Measurements from ENCODE around the gene UNC5CL. TPM values are rescaled to one million over a fixed set of nuclear protein-coding genes. Genes with fewer than 3 reads are reported as not detected.

The UNC5CL gene
- polyA plus RNA-seq, 1 donor (not counting 4 experiments of a cell fraction or from before 2014, with no cell fraction given), result 0.34 TPM

DNA sequence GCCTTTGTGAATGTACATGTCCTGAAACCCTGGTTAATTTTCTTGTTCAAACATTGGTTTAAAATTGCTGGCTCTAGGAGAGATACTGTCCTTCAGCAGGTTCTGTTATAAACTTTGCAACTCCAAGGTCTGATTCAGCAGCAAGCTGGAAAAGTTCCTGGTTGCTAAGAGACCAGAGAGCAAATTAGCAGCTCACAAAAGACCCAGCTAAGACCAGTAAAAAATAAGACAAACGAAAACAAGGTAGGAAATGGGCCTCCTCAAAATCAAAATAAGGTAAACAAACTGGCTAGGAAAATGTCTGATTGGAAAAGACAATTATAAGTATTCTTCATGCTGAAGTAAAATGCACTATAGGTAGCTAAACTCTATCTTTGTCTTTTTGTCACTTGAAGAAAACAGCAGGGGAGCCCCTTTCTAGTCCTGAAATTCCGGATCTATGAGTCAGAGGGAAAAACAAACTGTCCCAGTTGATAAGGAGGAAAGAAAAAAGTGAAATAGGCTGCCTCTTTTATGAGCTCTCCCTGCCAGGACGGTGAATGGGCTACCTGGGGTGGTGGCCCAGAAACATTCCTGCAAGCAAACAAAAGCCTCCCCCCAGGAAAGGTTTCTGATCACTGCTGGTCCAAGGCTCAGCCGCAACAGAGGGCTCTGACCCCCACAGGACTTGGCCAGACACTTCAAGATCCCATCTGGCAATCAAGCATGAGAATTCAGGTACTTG lies 41.6 kb downstream of the UNC5CL start:
- Histone ChIP-seq H3K4me2 (ENCODE audit: control insufficient read depth, extremely low read depth, insufficient read depth, low read depth, low read length) (no peak overlapping the region), H3K9me1 (ENCODE audit: control insufficient read depth, extremely low read depth, insufficient read depth, low read length) (no peaks in the 10 kb centered on the region), H3K9me3 (ENCODE audit: control insufficient read depth, low read depth, low read length) (no peaks in the 10 kb centered on the region), H3K9ac (ENCODE audit: control insufficient read depth, extremely low read depth, insufficient read depth, low read length) (no peak overlapping the region), H3K27ac (ENCODE audit: control insufficient read depth, insufficient read depth, low read length) (no peak overlapping the region), H3K36me3 (ENCODE audit: control insufficient read depth in 2 of 2, extremely low read depth in 1 of 2, insufficient read depth in 2 of 2, low read length in 2 of 2) (no peaks in the 10 kb centered on the region), H2AFZ (ENCODE audit: control insufficient read depth, low read length) (no peak overlapping the region), H3K4me1 (ENCODE audit: control insufficient read depth, extremely low read depth, insufficient read depth, low read length) (peaks cover 13% of the 10 kb centered on the region), H3K27me3 (ENCODE audit: control insufficient read depth, extremely low read depth, insufficient read depth, low read length) (no peaks in the 10 kb centered on the region), H4K20me1 (ENCODE audit: control insufficient read depth, extremely low read depth, insufficient read depth, low read length) (no peaks in the 10 kb centered on the region), H3K4me3 (ENCODE audit: control insufficient read depth in 2 of 3, extremely low read depth in 1 of 3, insufficient read depth in 2 of 3, low read depth in 1 of 3, low read length in 3 of 3) (no peak overlapping the region), H3K79me2 (ENCODE audit: control insufficient read depth, insufficient read depth, low read length) (no peaks in the 10 kb centered on the region)
- FAIRE-seq, result peak; percentile 9
- no peak for DNase-seq (ENCODE audit: low read depth, low spot score)
- no peak for TF ChIP-seq EZH2 (IDR thresholded peaks at IDR 0.05; ENCODE audit: low read length)
- TF ChIP-seq, protein P1, sequence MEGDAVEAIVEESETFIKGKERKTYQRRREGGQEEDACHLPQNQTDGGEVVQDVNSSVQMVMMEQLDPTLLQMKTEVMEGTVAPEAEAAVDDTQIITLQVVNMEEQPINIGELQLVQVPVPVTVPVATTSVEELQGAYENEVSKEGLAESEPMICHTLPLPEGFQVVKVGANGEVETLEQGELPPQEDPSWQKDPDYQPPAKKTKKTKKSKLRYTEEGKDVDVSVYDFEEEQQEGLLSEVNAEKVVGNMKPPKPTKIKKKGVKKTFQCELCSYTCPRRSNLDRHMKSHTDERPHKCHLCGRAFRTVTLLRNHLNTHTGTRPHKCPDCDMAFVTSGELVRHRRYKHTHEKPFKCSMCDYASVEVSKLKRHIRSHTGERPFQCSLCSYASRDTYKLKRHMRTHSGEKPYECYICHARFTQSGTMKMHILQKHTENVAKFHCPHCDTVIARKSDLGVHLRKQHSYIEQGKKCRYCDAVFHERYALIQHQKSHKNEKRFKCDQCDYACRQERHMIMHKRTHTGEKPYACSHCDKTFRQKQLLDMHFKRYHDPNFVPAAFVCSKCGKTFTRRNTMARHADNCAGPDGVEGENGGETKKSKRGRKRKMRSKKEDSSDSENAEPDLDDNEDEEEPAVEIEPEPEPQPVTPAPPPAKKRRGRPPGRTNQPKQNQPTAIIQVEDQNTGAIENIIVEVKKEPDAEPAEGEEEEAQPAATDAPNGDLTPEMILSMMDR (optimal IDR thresholded peaks at IDR 0.05 in 1 of 3, IDR thresholded peaks at IDR 0.05 in 1 of 3, conservative IDR thresholded peaks at IDR 0.05 in 1 of 3; ENCODE audit: extremely low read depth in 1 of 3, insufficient read depth in 2 of 3, low read length in 3 of 3), result no peak
- dilution Hi-C loops (cut with MboI; ENCODE audit: extremely low pct_ligation_motif_present, low sequenced_read_pairs), result no loop called here

DNA sequence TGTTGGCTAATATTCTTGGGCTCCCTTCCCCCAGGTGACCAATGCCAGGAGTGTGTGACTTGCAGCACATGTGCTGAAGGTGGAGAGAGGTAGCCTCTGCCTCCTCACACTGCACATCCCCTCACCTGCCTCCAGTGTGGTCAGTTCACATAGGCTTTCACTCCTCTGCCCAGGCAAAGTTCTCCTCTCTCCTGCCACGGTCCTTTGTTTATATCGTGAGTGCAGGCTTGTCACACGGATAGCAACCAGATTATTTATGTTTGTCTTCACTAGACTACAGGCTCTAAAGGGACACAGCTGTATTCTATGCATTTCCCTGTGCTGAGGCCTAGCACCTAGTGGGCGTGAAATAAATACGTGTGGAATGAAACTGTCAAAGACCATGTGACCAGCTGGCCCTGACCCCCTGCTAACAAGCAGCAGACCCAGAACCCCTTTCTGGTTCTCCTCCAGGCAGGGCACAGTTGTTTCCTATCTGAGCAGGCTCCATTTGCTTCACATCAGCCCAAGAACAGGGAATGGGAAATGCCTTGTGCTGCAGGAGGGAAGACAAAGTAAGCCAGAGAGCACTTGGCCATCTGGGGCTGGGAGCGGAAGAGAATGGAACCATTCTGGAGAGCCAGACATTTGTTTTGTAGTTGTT lies 42.3 kb downstream of the UNC5CL start:
- Histone ChIP-seq H3K4me3 (ENCODE audit: control insufficient read depth in 2 of 3, extremely low read depth in 1 of 3, insufficient read depth in 2 of 3, low read depth in 1 of 3, low read length in 3 of 3) (no peak overlapping the region), H3K9ac (ENCODE audit: control insufficient read depth, extremely low read depth, insufficient read depth, low read length) (no peak overlapping the region), H4K20me1 (ENCODE audit: control insufficient read depth, extremely low read depth, insufficient read depth, low read length) (no peaks in the 10 kb centered on the region), H3K4me2 (ENCODE audit: control insufficient read depth, extremely low read depth, insufficient read depth, low read depth, low read length) (no peak overlapping the region), H3K9me1 (ENCODE audit: control insufficient read depth, extremely low read depth, insufficient read depth, low read length) (no peaks in the 10 kb centered on the region), H3K27ac (ENCODE audit: control insufficient read depth, insufficient read depth, low read length) (no peak overlapping the region), H2AFZ (ENCODE audit: control insufficient read depth, low read length) (no peak overlapping the region), H3K4me1 (ENCODE audit: control insufficient read depth, extremely low read depth, insufficient read depth, low read length) (peaks cover 13% of the 10 kb centered on the region), H3K9me3 (ENCODE audit: control insufficient read depth, low read depth, low read length) (no peaks in the 10 kb centered on the region), H3K79me2 (ENCODE audit: control insufficient read depth, insufficient read depth, low read length) (no peaks in the 10 kb centered on the region), H3K27me3 (ENCODE audit: control insufficient read depth, extremely low read depth, insufficient read depth, low read length) (no peaks in the 10 kb centered on the region), H3K36me3 (ENCODE audit: control insufficient read depth in 2 of 2, extremely low read depth in 1 of 2, insufficient read depth in 2 of 2, low read length in 2 of 2) (no peaks in the 10 kb centered on the region)
- TF ChIP-seq EZH2 (IDR thresholded peaks at IDR 0.05; ENCODE audit: low read length), result no peak
- TF ChIP-seq, protein P1 (optimal IDR thresholded peaks at IDR 0.05 in 1 of 3, IDR thresholded peaks at IDR 0.05 in 1 of 3, conservative IDR thresholded peaks at IDR 0.05 in 1 of 3; ENCODE audit: extremely low read depth in 1 of 3, insufficient read depth in 2 of 3, low read length in 3 of 3), result no peak
- no peak for FAIRE-seq
- dilution Hi-C loops (cut with MboI; ENCODE audit: extremely low pct_ligation_motif_present, low sequenced_read_pairs), result no loop called here
- DNase-seq (ENCODE audit: low read depth, low spot score), result no peak

Measured in keratinocyte (primary cell).